ENCODE data around the gene RASSF4. TPM values are rescaled to one million over a fixed set of nuclear protein-coding genes. Genes with fewer than 3 reads are reported as not detected.

The RASSF4 gene
- total and polyA plus RNA-seq, 4 donors = 19.5 to 55.4 (median 41.6) TPM

DNA sequence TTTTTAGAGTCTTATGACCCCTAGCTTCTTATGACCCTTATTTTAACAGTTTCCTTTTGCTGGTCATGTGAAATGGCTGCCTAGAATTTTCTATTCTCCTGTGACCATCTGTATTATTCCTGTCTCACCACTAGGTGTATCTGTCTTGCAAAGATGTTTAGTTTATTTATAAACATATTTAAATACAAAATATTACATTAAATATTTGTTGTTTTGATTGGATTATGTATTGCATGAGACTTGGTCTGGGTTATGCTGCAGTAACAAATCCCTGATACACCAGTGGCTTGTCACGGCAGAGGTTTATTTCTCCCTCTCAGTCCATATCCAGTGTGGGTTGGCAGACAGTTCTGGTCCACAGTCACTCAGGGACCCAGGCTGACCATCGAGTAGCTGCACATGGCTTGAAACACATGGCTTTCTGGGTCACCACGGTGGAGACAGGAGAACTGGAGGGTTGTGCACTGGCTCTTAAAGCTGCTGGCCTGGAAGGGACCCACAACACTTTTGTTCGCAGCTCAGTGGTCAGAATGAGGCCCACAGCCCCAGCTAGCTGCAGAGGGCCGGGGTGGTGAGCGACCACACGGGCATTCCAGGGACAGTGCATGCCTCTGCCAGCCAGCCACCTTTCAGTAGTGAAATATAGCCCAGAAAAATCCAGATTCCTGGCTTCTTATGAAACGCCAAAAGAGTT is 7.4 kb downstream of the RASSF4 start:
- DNase-seq = no peak
- WGBS, 2 donors = 87 to 91% methylated on average over 8 of the region's 8 CpGs

GRCh38 chr10:44967616-44968015 is 8.0 kb downstream of the RASSF4 start:
- H3K36me3 ChIP-seq (ENCODE audit: control insufficient read depth in 4 of 4, insufficient read depth in 4 of 4, low read length in 4 of 4) = peaks cover 0 to 23% (median 0%) of the 10 kb centered on the region in 4 donors
- DNase-seq = no peak
- ATAC-seq (ENCODE audit: insufficient read depth, low FRiP score) = no peak
- no peaks in the 10 kb centered on the region for H3K27me3 ChIP-seq (ENCODE audit: control insufficient read depth in 3 of 3, insufficient read depth in 3 of 3, low read length in 2 of 3)
- TF ChIP-seq, protein P1, sequence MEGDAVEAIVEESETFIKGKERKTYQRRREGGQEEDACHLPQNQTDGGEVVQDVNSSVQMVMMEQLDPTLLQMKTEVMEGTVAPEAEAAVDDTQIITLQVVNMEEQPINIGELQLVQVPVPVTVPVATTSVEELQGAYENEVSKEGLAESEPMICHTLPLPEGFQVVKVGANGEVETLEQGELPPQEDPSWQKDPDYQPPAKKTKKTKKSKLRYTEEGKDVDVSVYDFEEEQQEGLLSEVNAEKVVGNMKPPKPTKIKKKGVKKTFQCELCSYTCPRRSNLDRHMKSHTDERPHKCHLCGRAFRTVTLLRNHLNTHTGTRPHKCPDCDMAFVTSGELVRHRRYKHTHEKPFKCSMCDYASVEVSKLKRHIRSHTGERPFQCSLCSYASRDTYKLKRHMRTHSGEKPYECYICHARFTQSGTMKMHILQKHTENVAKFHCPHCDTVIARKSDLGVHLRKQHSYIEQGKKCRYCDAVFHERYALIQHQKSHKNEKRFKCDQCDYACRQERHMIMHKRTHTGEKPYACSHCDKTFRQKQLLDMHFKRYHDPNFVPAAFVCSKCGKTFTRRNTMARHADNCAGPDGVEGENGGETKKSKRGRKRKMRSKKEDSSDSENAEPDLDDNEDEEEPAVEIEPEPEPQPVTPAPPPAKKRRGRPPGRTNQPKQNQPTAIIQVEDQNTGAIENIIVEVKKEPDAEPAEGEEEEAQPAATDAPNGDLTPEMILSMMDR (IDR thresholded peaks at IDR 0.05; ENCODE audit: control extremely low read depth, extremely low read depth) = no peak
- H3K9ac ChIP-seq (ENCODE audit: insufficient read depth in 1 of 2, low read length in 2 of 2) = no peak overlapping the region
- 30 to 64% methylated on average over 4 of the region's 4 CpGs for WGBS, 2 donors
- peak overlapping the region; percentile 53 to 69 for H3K27ac ChIP-seq (ENCODE audit: low read depth in 1 of 2, low read length in 1 of 2)
- peaks cover 0 to 2% (median 0%) of the 10 kb centered on the region in 4 donors for H3K9me3 ChIP-seq (ENCODE audit: control insufficient read depth in 4 of 4, insufficient read depth in 3 of 4, low read length in 3 of 4)
- peaks cover 14 to 34% (median 27%) of the 10 kb centered on the region in 5 donors for H3K4me1 ChIP-seq (ENCODE audit: control insufficient read depth in 5 of 5, insufficient read depth in 5 of 5, low read length in 5 of 5)
- H3K4me3 ChIP-seq = no peak overlapping the region

More for the DNA sequence above, 7.4 kb downstream of the RASSF4 start:
- Histone ChIP-seq H3K27me3 (ENCODE audit: control insufficient read depth in 3 of 3, insufficient read depth in 3 of 3, low read length in 2 of 3) (no peaks in the 10 kb centered on the region), H3K9ac (ENCODE audit: insufficient read depth in 1 of 2, low read length in 2 of 2) (no peak overlapping the region), H3K27ac (ENCODE audit: low read depth in 1 of 2, low read length in 1 of 2) (peak overlapping the region; percentile 37 to 99), H3K4me1 (ENCODE audit: control insufficient read depth in 5 of 5, insufficient read depth in 5 of 5, low read length in 5 of 5) (peaks cover 14 to 34% (median 27%) of the 10 kb centered on the region in 5 donors), H3K4me3 (no peak overlapping the region), H3K9me3 (ENCODE audit: control insufficient read depth in 4 of 4, insufficient read depth in 3 of 4, low read length in 3 of 4) (peaks cover 0 to 2% (median 0%) of the 10 kb centered on the region in 4 donors), H3K36me3 (ENCODE audit: control insufficient read depth in 4 of 4, insufficient read depth in 4 of 4, low read length in 4 of 4) (peaks cover 0 to 21% (median 0%) of the 10 kb centered on the region in 4 donors)
- TF ChIP-seq, protein P1 (IDR thresholded peaks at IDR 0.05; ENCODE audit: control extremely low read depth, extremely low read depth) = no peak
- no peak for ATAC-seq (ENCODE audit: insufficient read depth, low FRiP score)

DNA sequence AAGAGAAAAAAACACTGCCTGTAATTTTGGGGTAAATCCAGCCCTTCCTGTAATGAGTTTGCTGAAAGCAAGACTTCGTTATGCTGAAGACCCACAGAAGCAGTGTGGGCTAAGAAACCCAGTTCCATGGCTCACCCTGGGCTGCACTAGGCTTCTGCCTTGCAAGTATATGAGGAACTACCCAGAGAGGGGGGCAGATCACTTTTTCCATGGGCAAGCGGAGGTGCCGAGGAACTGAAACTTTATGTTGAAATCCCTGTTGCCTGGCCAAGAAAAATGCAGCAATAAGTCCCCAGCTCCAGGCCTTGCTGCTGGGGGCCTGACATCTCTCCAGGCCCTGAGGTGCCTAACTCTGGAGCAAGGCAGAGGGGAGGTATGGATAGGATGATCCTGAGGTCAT is 8.5 kb downstream of the RASSF4 start:
- peak overlapping the region; percentile 53 to 69 for H3K27ac ChIP-seq (ENCODE audit: low read depth in 1 of 2, low read length in 1 of 2)
- no peak overlapping the region for H3K9ac ChIP-seq (ENCODE audit: insufficient read depth in 1 of 2, low read length in 2 of 2)
- TF ChIP-seq, protein P1 (IDR thresholded peaks at IDR 0.05; ENCODE audit: control extremely low read depth, extremely low read depth) = no peak
- H3K4me1 ChIP-seq (ENCODE audit: control insufficient read depth in 5 of 5, insufficient read depth in 5 of 5, low read length in 5 of 5) = peaks cover 14 to 36% (median 27%) of the 10 kb centered on the region in 5 donors
- WGBS, 2 donors = 15 to 26% methylated on average over 3 of the region's 3 CpGs
- peaks cover 0 to 23% (median 0%) of the 10 kb centered on the region in 4 donors for H3K36me3 ChIP-seq (ENCODE audit: control insufficient read depth in 4 of 4, insufficient read depth in 4 of 4, low read length in 4 of 4)
- peaks cover 0 to 2% (median 0%) of the 10 kb centered on the region in 4 donors for H3K9me3 ChIP-seq (ENCODE audit: control insufficient read depth in 4 of 4, insufficient read depth in 3 of 4, low read length in 3 of 4)
- H3K27me3 ChIP-seq (ENCODE audit: control insufficient read depth in 3 of 3, insufficient read depth in 3 of 3, low read length in 2 of 3) = no peaks in the 10 kb centered on the region
- ATAC-seq (ENCODE audit: insufficient read depth, low FRiP score) (peak; percentile 36), DNase-seq (peak; percentile 54 to 86 (median 74))
- H3K4me3 ChIP-seq = no peak overlapping the region
